Colon (tissue), 2 donors: ENCODE results near the gene ENHO.

Experiments
- FAIRE-seq: peaks from 2 replicates; lab custom pipeline; 2012; peaks lifted over from hg19 to GRCh38; lab: Jason Lieb, UNC
- donor health status: control.
- donor health status: control.

The ENHO gene

DNA sequence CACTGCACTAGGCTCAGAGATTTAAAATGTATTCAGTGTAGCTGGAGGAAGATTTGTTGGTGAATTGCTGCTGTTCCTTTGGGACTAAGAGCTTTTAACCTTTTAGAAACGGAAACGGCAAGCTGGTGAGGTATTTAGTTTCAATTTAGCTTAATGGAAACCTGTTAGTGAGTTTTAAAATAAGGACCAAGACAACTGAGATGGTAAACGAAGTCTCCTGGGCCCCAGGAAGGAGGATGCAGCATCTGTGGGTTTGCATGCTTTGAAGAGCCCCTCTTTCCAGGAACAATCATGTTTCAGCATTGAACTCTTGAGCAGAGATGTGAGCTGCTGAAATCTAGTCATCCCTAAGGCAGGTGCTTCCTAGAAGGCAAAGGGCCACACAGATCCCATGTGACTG, 47.7 kb downstream of the ENHO start:
- FAIRE-seq = no peak
